Brain microvascular endothelial cell (primary cell): ENCODE data around the gene ZNF274.

Experiments
- DNase-seq: peaks from one replicate; pipeline ENCODE4 v3.0.0-alpha.2; 2020
- H3K27ac ChIP-seq: fragments of 250-450 bp; sonication (Bioruptor Pico); 2 replicates; pipeline ENCODE4 v1.5.1; 2020; ENCODE audit warnings: mild to moderate bottlenecking, moderate library complexity
- H3K27me3 ChIP-seq: fragments of 250-450 bp; sonication (Bioruptor Pico); replicated peaks from 2 replicates; pipeline ENCODE4 v1.5.1; 2020; ENCODE audit warnings: mild to moderate bottlenecking
- H3K36me3 ChIP-seq: fragments of 250-450 bp; sonication (Bioruptor Pico); replicated peaks from 2 replicates; pipeline ENCODE4 v1.5.1; 2020; ENCODE audit warnings: mild to moderate bottlenecking
- H3K4me3 ChIP-seq: 2 replicates; pipeline ENCODE4 v1.5.1; 2011; ENCODE audit warnings: low read depth, mild to moderate bottlenecking, control low read depth, low read length, moderate library complexity
- in situ Hi-C: cut with HindIII; loops from 2 replicates; pipeline ENCODE4 v1.10.0; 2017; ENCODE audit warnings: low sequenced_read_pairs, low pct_ligation_motif_present
- TF ChIP-seq, protein P1 (sequence below): IDR thresholded peaks from 2 replicates; pipeline ENCODE4 v1.5.1; 2011; ENCODE audit warnings: low read depth, mild to moderate bottlenecking, moderate library complexity, low read length, control low read depth, inconsistent platforms; ENCODE audit errors: missing control alignments

The ZNF274 gene

DNA sequence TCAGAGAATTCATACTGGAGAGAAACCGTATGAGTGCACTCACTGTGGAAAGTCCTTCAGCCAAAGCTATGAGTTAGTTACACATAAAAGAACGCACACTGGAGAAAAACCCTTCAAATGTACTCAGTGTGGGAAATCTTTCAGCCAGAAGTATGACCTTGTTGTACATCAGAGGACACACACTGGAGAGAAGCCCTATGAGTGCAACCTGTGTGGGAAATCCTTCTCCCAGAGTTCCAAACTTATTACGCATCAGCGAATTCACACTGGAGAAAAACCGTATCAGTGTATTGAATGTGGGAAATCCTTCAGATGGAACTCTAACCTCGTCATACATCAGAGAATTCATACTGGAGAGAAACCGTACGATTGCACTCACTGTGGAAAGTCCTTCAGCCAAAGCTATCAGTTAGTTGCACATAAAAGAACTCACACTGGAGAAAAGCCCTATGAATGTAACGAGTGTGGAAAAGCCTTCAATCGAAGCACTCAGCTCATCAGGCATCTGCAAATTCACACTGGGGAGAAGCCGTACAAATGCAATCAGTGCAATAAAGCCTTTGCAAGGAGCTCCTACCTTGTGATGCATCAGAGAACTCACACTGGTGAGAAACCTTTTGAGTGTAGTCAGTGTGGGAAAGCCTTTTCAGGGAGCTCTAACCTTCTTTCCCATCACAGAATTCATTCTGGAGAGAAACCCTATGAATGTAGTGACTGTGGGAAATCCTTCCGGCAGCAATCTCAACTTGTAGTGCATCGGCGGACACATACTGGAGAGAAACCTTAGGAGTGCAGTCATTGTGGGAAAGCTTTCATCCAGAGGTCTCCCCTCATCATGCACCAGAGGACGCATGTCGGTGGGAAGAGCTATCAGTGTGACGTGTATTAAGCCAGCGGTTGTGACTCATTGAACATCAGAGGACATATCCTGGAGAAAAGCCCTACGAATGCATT lies 79.4 kb downstream of the ZNF274 start:
- in situ Hi-C loops: no loop called here
- TF ChIP-seq, protein P1, sequence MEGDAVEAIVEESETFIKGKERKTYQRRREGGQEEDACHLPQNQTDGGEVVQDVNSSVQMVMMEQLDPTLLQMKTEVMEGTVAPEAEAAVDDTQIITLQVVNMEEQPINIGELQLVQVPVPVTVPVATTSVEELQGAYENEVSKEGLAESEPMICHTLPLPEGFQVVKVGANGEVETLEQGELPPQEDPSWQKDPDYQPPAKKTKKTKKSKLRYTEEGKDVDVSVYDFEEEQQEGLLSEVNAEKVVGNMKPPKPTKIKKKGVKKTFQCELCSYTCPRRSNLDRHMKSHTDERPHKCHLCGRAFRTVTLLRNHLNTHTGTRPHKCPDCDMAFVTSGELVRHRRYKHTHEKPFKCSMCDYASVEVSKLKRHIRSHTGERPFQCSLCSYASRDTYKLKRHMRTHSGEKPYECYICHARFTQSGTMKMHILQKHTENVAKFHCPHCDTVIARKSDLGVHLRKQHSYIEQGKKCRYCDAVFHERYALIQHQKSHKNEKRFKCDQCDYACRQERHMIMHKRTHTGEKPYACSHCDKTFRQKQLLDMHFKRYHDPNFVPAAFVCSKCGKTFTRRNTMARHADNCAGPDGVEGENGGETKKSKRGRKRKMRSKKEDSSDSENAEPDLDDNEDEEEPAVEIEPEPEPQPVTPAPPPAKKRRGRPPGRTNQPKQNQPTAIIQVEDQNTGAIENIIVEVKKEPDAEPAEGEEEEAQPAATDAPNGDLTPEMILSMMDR: no peak
- H3K27me3 ChIP-seq: no peaks in the 10 kb centered on the region
- H3K36me3 ChIP-seq: peaks cover 77% of the 10 kb centered on the region
- no peak for DNase-seq
- H3K4me3 ChIP-seq: no peak overlapping the region
- H3K27ac ChIP-seq: no peak overlapping the region

DNA sequence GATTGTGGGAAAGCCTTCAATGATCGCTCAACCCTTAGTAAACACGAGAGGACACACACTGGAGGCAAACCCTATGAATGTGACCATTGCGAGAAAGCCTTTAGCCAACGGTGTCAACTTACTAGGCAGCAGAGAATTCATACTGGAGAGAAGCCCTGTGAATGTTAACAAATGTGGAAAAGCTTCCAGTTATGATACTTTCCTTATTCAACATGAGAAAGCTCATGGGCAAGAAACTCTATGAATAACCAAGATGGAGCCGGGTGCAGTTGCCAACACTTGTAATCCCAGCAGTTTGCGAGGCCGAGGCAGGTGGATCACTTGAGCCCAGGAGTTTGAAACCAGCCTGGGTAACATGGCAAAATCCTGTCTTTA lies 80.0 kb downstream of the ZNF274 start:
- DNase-seq: no peak
- no peak overlapping the region for H3K27ac ChIP-seq
- in situ Hi-C loops: no loop called here
- no peaks in the 10 kb centered on the region for H3K27me3 ChIP-seq
- TF ChIP-seq, protein P1: no peak
- peaks cover 71% of the 10 kb centered on the region for H3K36me3 ChIP-seq
- no peak overlapping the region for H3K4me3 ChIP-seq
